ENCODE measurements around the gene HECTD2. TPM values are rescaled to one million over a fixed set of nuclear protein-coding genes. Genes with fewer than 3 reads are reported as not detected.

HECTD2 gene
- total RNA-seq, 1 donor from 2014 or later, result 8.1 TPM

- no peaks in the 10 kb centered on the region for H3K9me3 Mint-ChIP-seq
- ATAC-seq (ENCODE audit: low read depth), result no peak
- no peak overlapping the region for H3K4me3 Mint-ChIP-seq
- ChIA-PET POLR2A (no interaction called here), CTCF (no interaction called here)
- H3K27ac Mint-ChIP-seq, result no peak overlapping the region
- no peak for TF ChIP-seq CTCF (IDR thresholded peaks at IDR 0.05)
- DNase-seq, result no peak
- no peaks in the 10 kb centered on the region for H3K4me1 Mint-ChIP-seq
- H3K36me3 Mint-ChIP-seq (ENCODE audit: low read depth), result peaks cover 29% of the 10 kb centered on the region
- intact Hi-C loops (cut with micrococcal nuclease), result no loop called here
- H3K27me3 Mint-ChIP-seq, result no peaks in the 10 kb centered on the region
Observed at GRCh38 chr10:91460681-91461080, 50.5 kb downstream of the HECTD2 start.

- H3K27me3 Mint-ChIP-seq, result no peaks in the 10 kb centered on the region
- no peak overlapping the region for H3K27ac Mint-ChIP-seq
- CTCF ChIA-PET, result no interaction called here
- DNase-seq (no peak), ATAC-seq (ENCODE audit: low read depth) (no peak)
- intact Hi-C loops (cut with micrococcal nuclease), result no loop called here
- H3K36me3 Mint-ChIP-seq (ENCODE audit: low read depth), result peaks cover 35% of the 10 kb centered on the region
- no peak for TF ChIP-seq CTCF (IDR thresholded peaks at IDR 0.05)
- POLR2A ChIA-PET, result no interaction called here
- no peak overlapping the region for H3K4me3 Mint-ChIP-seq
- no peaks in the 10 kb centered on the region for H3K4me1 Mint-ChIP-seq
- no peaks in the 10 kb centered on the region for H3K9me3 Mint-ChIP-seq
Observed at GRCh38 chr10:91462423-91462822, 52.3 kb downstream of the HECTD2 start.

- H3K27me3 Mint-ChIP-seq, result no peaks in the 10 kb centered on the region
- no peak for ATAC-seq (ENCODE audit: low read depth)
- DNase-seq, result no peak
- ChIA-PET CTCF (no interaction called here), POLR2A (no interaction called here)
- no peaks in the 10 kb centered on the region for H3K4me1 Mint-ChIP-seq
- no peak overlapping the region for H3K27ac Mint-ChIP-seq
- H3K9me3 Mint-ChIP-seq, result peaks cover 3% of the 10 kb centered on the region
- intact Hi-C loops (cut with micrococcal nuclease), result no loop called here
- H3K36me3 Mint-ChIP-seq (ENCODE audit: low read depth), result peaks cover 34% of the 10 kb centered on the region
- no peak for TF ChIP-seq CTCF (IDR thresholded peaks at IDR 0.05)
- no peak overlapping the region for H3K4me3 Mint-ChIP-seq
Observed at GRCh38 chr10:91464500-91464899, 54.4 kb downstream of the HECTD2 start.

- POLR2A ChIA-PET, result no interaction called here
- H3K4me3 Mint-ChIP-seq, result no peak overlapping the region
Observed at GRCh38 chr10:91465261-91465660, 55.1 kb downstream of the HECTD2 start.

GRCh38 chr10:91467114-91467513 lies 57.0 kb downstream of the HECTD2 start:
- Mint-ChIP-seq H3K4me3 (no peak overlapping the region), H3K4me1 (no peaks in the 10 kb centered on the region), H3K27ac (no peak overlapping the region), H3K27me3 (no peaks in the 10 kb centered on the region), H3K9me3 (peaks cover 3% of the 10 kb centered on the region), H3K36me3 (ENCODE audit: low read depth) (peaks cover 28% of the 10 kb centered on the region)
- ATAC-seq (ENCODE audit: low read depth), result no peak
- DNase-seq, result no peak
- POLR2A ChIA-PET, result no interaction called here
- no peak for TF ChIP-seq CTCF (IDR thresholded peaks at IDR 0.05)
- intact Hi-C loops (cut with micrococcal nuclease), result no loop called here
- CTCF ChIA-PET, result no interaction called here

More at GRCh38 chr10:91465261-91465660, 55.1 kb downstream of the HECTD2 start:
- H3K27me3 Mint-ChIP-seq, result no peaks in the 10 kb centered on the region
- H3K9me3 Mint-ChIP-seq, result peaks cover 3% of the 10 kb centered on the region
- peaks cover 31% of the 10 kb centered on the region for H3K36me3 Mint-ChIP-seq (ENCODE audit: low read depth)
- no peak for DNase-seq
- no peak overlapping the region for H3K27ac Mint-ChIP-seq
- H3K4me1 Mint-ChIP-seq, result no peaks in the 10 kb centered on the region
- CTCF ChIA-PET, result no interaction called here
- TF ChIP-seq CTCF (IDR thresholded peaks at IDR 0.05), result no peak
- intact Hi-C loops (cut with micrococcal nuclease), result no loop called here
- no peak for ATAC-seq (ENCODE audit: low read depth)

Data from activated B cell treated with CpG ODN at 0.5 μM for 24 hours (primary cell).